GM12873 (cell line): Measurements from ENCODE around the gene RBM12.

Experiments
- TF ChIP-seq, protein P1 (sequence below): IDR thresholded peaks from 2 replicates; pipeline ENCODE4 v1.5.1; 2012; ENCODE audit warnings: low read depth, mild to moderate bottlenecking, moderate library complexity, low read length, control low read depth; ENCODE audit not compliant: insufficient read depth; ENCODE audit errors: missing control alignments

The RBM12 gene

GRCh38 chr20:35662551-35662950 is 2.1 kb downstream of the RBM12 start:
- TF ChIP-seq, protein P1, sequence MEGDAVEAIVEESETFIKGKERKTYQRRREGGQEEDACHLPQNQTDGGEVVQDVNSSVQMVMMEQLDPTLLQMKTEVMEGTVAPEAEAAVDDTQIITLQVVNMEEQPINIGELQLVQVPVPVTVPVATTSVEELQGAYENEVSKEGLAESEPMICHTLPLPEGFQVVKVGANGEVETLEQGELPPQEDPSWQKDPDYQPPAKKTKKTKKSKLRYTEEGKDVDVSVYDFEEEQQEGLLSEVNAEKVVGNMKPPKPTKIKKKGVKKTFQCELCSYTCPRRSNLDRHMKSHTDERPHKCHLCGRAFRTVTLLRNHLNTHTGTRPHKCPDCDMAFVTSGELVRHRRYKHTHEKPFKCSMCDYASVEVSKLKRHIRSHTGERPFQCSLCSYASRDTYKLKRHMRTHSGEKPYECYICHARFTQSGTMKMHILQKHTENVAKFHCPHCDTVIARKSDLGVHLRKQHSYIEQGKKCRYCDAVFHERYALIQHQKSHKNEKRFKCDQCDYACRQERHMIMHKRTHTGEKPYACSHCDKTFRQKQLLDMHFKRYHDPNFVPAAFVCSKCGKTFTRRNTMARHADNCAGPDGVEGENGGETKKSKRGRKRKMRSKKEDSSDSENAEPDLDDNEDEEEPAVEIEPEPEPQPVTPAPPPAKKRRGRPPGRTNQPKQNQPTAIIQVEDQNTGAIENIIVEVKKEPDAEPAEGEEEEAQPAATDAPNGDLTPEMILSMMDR, result no peak

- TF ChIP-seq, protein P1, result no peak
These were observed 2.8 kb downstream of the RBM12 start for GRCh38 chr20:35661908-35662307.

DNA sequence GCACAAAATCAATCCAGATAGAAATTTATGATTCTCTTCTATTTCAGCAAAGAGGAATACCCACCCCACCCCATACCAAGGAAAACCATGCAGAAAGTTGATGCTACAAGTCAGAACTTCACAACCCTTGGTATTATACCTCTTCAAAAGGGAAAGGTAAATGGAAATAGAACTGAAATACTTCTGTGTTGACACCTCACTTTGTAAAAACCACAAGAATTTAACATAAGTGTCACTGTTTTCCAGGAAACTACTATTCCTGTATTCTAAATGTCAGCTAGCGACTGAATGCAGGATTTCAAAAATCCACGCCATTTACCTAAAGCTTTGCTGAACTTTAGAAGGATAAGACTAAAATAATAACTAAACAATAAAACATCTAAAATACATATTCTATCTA is 3.6 kb downstream of the RBM12 start:
- TF ChIP-seq, protein P1, result no peak

- TF ChIP-seq, protein P1, result no peak
These were observed 4.4 kb downstream of the RBM12 start for GRCh38 chr20:35660122-35660937.

DNA sequence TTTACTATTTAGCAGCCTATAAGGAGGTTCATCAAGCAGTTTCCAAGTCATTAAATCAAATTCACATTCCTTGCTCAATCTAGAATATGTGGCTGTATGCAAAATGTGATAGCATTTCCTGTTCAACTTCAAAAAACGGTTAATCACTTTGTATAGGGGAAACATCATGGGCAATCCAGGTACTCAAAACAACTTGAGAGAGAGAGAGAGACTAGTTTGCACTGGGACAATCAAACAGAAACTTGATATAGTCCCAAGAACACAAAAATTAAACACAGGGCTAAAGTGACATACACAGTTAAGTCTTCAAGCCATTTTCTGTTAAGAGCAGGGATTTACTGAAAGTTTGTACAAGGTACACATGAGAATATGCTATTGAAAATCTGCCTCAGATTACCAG is 7.4 kb downstream of the RBM12 start:
- TF ChIP-seq, protein P1, result no peak

GRCh38 chr20:35654415-35654814 is 10.3 kb downstream of the RBM12 start:
- TF ChIP-seq, protein P1, result no peak

GRCh38 chr20:35653893-35654292 is 10.8 kb downstream of the RBM12 start:
- TF ChIP-seq, protein P1, result no peak
